NB4 (cell line): Measurements from ENCODE around the gene TEPSIN.

Experiments
- MYC ChIP-seq: IDR thresholded peaks from 2 replicates; pipeline ENCODE4 v1.6.1; 2011; ENCODE audit warnings: low read depth, low read length
- POLR2A ChIP-seq: IDR thresholded peaks from 2 replicates; pipeline ENCODE4 v1.6.1; 2011; ENCODE audit warnings: mild to moderate bottlenecking; ENCODE audit not compliant: insufficient read length; ENCODE audit errors: extremely low read depth
- TF ChIP-seq, protein P1 (sequence below): IDR thresholded peaks from one replicate; pipeline ENCODE4 v1.5.1; 2012; ENCODE audit warnings: low read depth, low read length
- TF ChIP-seq, protein P2 (sequence below): IDR thresholded peaks from 2 replicates; pipeline ENCODE4 v1.6.1; 2011; ENCODE audit warnings: low read depth, low read length

DNA sequence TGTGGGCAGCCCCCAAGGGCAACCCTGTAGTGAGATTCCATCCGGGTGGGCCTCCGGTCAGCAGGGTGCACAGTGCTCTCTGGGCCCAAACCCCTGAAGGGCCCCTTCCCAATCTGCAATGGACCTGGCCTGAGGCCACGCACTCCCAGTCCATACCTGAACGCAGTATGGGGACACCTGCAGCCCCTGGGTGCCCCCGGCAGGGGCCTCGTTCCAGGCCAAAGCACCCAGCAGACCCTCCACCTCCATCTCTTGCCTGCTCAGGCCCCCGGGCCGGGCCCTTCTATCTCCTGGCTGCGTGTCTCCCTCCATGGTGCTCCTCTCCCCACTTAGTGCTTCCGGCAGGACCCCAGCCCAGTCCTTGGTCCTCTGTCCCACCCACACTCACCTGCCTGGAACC lies 55.5 kb downstream of the TEPSIN start:
- TF ChIP-seq, protein P1, sequence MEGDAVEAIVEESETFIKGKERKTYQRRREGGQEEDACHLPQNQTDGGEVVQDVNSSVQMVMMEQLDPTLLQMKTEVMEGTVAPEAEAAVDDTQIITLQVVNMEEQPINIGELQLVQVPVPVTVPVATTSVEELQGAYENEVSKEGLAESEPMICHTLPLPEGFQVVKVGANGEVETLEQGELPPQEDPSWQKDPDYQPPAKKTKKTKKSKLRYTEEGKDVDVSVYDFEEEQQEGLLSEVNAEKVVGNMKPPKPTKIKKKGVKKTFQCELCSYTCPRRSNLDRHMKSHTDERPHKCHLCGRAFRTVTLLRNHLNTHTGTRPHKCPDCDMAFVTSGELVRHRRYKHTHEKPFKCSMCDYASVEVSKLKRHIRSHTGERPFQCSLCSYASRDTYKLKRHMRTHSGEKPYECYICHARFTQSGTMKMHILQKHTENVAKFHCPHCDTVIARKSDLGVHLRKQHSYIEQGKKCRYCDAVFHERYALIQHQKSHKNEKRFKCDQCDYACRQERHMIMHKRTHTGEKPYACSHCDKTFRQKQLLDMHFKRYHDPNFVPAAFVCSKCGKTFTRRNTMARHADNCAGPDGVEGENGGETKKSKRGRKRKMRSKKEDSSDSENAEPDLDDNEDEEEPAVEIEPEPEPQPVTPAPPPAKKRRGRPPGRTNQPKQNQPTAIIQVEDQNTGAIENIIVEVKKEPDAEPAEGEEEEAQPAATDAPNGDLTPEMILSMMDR = no peak
- TF ChIP-seq POLR2A (no peak), MYC (no peak)
- TF ChIP-seq, protein P2, sequence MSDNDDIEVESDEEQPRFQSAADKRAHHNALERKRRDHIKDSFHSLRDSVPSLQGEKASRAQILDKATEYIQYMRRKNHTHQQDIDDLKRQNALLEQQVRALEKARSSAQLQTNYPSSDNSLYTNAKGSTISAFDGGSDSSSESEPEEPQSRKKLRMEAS = no peak
